Measurements from ENCODE around the gene ITPA.

The ITPA gene

GRCh38 chr20:3164043-3164762 lies 45.1 kb upstream of the ITPA start:
- DNase-seq (ENCODE audit: extremely low spot score), result no peak
- CTCF ChIA-PET, result no interaction called here
- POLR2A ChIA-PET, result no interaction called here
- TF ChIP-seq CTCF (IDR thresholded peaks at IDR 0.05; ENCODE audit: control extremely low read depth, extremely low read depth, low read depth, missing control alignments), result no peak

- no peak for TF ChIP-seq CTCF (IDR thresholded peaks at IDR 0.05; ENCODE audit: control extremely low read depth, extremely low read depth, low read depth, missing control alignments)
- POLR2A ChIA-PET, result no interaction called here
- DNase-seq (ENCODE audit: extremely low spot score), result no peak
- CTCF ChIA-PET, result interaction anchor here (0.9 kb wide), 1 partner anchor 20 kb away, joined by 4 read pairs; no protein-coding TSS in a partner anchor
These were observed 44.4 kb upstream of the ITPA start for GRCh38 chr20:3164763-3165410.

- TF ChIP-seq CTCF (IDR thresholded peaks at IDR 0.05; ENCODE audit: control extremely low read depth, extremely low read depth, low read depth, missing control alignments), result no peak
- POLR2A ChIA-PET, result no interaction called here
- DNase-seq (ENCODE audit: extremely low spot score), result no peak
- CTCF ChIA-PET, result interaction anchor here (0.9 kb wide), 1 partner anchor 20 kb away, joined by 4 read pairs; no protein-coding TSS in a partner anchor
These were observed 43.6 kb upstream of the ITPA start for GRCh38 chr20:3165473-3166337.

- POLR2A ChIA-PET, result no interaction called here
- TF ChIP-seq CTCF (IDR thresholded peaks at IDR 0.05; ENCODE audit: control extremely low read depth, extremely low read depth, low read depth, missing control alignments), result no peak
- DNase-seq (ENCODE audit: extremely low spot score), result no peak
- CTCF ChIA-PET, result no interaction called here
These were observed 42.9 kb upstream of the ITPA start for GRCh38 chr20:3166338-3166912.

GRCh38 chr20:3166913-3167342 lies 42.4 kb upstream of the ITPA start:
- DNase-seq (ENCODE audit: extremely low spot score), result no peak
- POLR2A ChIA-PET, result no interaction called here
- CTCF ChIA-PET, result interaction anchor here (1.4 kb wide), 1 partner anchor 10 kb away, joined by 4 read pairs; no protein-coding TSS in a partner anchor
- no peak for TF ChIP-seq CTCF (IDR thresholded peaks at IDR 0.05; ENCODE audit: control extremely low read depth, extremely low read depth, low read depth, missing control alignments)

- no peak for DNase-seq (ENCODE audit: extremely low spot score)
- CTCF ChIA-PET, result interaction anchor here (1.4 kb wide), 1 partner anchor 10 kb away, joined by 4 read pairs; no protein-coding TSS in a partner anchor
- no peak for TF ChIP-seq CTCF (IDR thresholded peaks at IDR 0.05; ENCODE audit: control extremely low read depth, extremely low read depth, low read depth, missing control alignments)
- POLR2A ChIA-PET, result interaction anchor here (1.2 kb wide), 1 partner anchor 8 kb away, joined by 3 read pairs; no protein-coding TSS in a partner anchor
These were observed 41.6 kb upstream of the ITPA start for GRCh38 chr20:3167738-3168078.

Measured in GM10248 (cell line).